Nephron (organoid): ENCODE data around the gene C2CD2.

Source experiments
- H3K27ac Mint-ChIP-seq, 3 experiments: 2 replicates each; pipeline ENCODE4 v1.8.0; 2020; ENCODE audit warnings: mixed read lengths in 3 of 3, mild to moderate bottlenecking in 2 of 3, moderate library complexity in 1 of 3
- H3K27me3 Mint-ChIP-seq: 2 replicates; pipeline ENCODE4 v1.8.0; 2021; ENCODE audit warnings: low read depth, mild to moderate bottlenecking, moderate library complexity, mixed read lengths
- H3K36me3 Mint-ChIP-seq: 2 replicates; pipeline ENCODE4 v1.8.0; 2020; ENCODE audit warnings: low read depth, mixed read lengths
- H3K4me1 Mint-ChIP-seq: 2 replicates; pipeline ENCODE4 v1.8.0; 2020; ENCODE audit warnings: mixed read lengths
- H3K4me3 Mint-ChIP-seq, 3 experiments: 2 replicates each; pipeline ENCODE4 v1.8.0; 2020; ENCODE audit warnings: mild to moderate bottlenecking in 3 of 3, mixed read lengths in 3 of 3, moderate library complexity in 2 of 3
- H3K9me3 Mint-ChIP-seq: 2 replicates; pipeline ENCODE4 v1.8.0; 2020; ENCODE audit warnings: mixed read lengths
- CTCF ChIP-seq, 3 experiments: fragments of 200-600 bp; sonication (generic); IDR thresholded peaks; one replicate each; pipeline ENCODE4 v1.5.0; 2021; ENCODE audit warnings: antibody characterized with exemption in 3 of 3; ENCODE audit not compliant: unreplicated experiment in 3 of 3

C2CD2 gene

DNA sequence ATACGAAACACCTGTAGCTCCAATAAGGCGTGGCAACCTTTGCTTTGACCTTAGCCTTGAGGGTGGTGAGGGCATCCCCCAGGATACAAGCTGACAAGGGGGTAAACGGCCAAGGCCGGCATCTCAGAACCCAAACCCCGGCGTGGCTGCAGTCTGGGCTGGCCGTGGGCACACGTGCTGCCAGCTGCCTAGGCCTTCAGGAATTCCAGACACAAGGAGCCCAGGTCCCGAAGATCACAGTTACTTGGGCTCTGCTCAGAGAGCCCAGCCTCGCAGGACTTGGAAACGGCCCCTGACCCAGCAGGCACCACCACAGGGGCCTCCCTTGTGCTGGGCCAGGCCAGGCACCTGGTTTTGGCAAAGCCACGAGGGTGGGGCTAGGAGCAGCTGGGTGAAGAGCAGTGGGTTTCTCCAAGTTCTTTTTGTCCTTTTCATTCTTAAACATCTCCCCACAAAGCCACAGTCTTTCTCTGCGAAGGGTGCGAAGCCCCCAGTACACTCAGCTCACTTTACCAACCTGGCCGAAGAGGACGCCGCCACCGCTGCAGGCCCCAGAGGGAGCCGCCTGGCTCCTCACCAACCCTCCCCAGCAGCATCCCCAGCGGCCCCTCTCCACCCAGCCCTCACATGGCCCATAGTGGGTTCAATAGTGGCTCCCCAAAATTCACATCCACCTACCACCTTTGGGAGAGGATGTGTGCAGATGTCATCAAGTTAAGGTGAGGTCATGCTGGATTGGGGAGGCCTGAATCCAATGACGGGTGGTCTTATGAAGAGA is 101.5 kb downstream of the C2CD2 start:
- H3K4me3 Mint-ChIP-seq = no peak overlapping the region
- H3K36me3 Mint-ChIP-seq = peaks cover 44% of the 10 kb centered on the region
- H3K27ac Mint-ChIP-seq = no peak overlapping the region
- no peaks in the 10 kb centered on the region for H3K9me3 Mint-ChIP-seq
- H3K27me3 Mint-ChIP-seq = no peaks in the 10 kb centered on the region
- TF ChIP-seq CTCF (IDR thresholded peaks at IDR 0.05; ENCODE audit: unreplicated experiment in 3 of 3) = no peak
- H3K4me1 Mint-ChIP-seq = no peaks in the 10 kb centered on the region

GRCh38 chr21:41851090-41851790 is 102.6 kb downstream of the C2CD2 start:
- Mint-ChIP-seq H3K27me3 (no peaks in the 10 kb centered on the region), H3K4me3 (no peak overlapping the region), H3K4me1 (no peaks in the 10 kb centered on the region), H3K27ac (no peak overlapping the region), H3K9me3 (no peaks in the 10 kb centered on the region), H3K36me3 (peaks cover 36% of the 10 kb centered on the region)
- TF ChIP-seq CTCF (IDR thresholded peaks at IDR 0.05; ENCODE audit: unreplicated experiment in 3 of 3) = no peak

GRCh38 chr21:41850085-41850484 is 103.7 kb downstream of the C2CD2 start:
- no peak for TF ChIP-seq CTCF (IDR thresholded peaks at IDR 0.05; ENCODE audit: unreplicated experiment in 3 of 3)
- Mint-ChIP-seq H3K27ac (no peak overlapping the region), H3K9me3 (no peaks in the 10 kb centered on the region), H3K4me3 (no peak overlapping the region), H3K27me3 (no peaks in the 10 kb centered on the region), H3K4me1 (no peaks in the 10 kb centered on the region), H3K36me3 (peaks cover 34% of the 10 kb centered on the region)

DNA sequence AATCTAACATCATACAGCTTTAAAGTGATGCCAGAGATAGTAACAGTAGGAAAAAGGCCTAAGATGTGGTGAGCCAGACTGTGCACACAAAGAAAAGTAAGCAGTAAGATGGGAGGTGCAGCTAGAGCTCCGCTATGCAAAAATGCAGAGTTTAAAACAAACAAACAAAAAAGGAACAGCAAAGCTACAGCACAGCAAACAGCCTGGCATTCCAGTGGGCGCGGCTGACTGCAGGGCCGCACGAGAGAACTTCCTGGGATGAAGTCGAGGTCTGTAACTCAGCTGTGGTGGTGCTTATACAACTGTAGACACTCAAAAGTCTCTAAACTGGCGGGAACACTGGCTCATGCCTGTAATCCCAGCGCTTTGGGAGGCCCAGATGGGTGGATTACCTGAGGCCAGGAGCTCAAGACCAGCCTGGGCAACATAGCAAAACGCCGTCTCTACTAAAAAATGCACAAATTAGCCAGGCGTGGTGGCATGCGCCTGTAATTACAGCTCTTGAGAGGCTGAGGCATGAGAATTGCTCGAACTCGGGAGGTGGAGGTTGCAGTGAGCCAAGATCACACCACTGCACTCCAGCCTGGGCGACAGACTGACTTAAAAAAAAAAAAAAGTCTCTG is 104.7 kb downstream of the C2CD2 start:
- Mint-ChIP-seq H3K36me3 (peaks cover 27% of the 10 kb centered on the region), H3K4me1 (no peaks in the 10 kb centered on the region), H3K27me3 (no peaks in the 10 kb centered on the region), H3K9me3 (no peaks in the 10 kb centered on the region), H3K27ac (no peak overlapping the region), H3K4me3 (no peak overlapping the region)
- TF ChIP-seq CTCF (IDR thresholded peaks at IDR 0.05; ENCODE audit: unreplicated experiment in 3 of 3) = no peak

- no peak for TF ChIP-seq CTCF (IDR thresholded peaks at IDR 0.05; ENCODE audit: unreplicated experiment in 3 of 3)
- no peaks in the 10 kb centered on the region for H3K4me1 Mint-ChIP-seq
- H3K27ac Mint-ChIP-seq = no peak overlapping the region
- peaks cover 24% of the 10 kb centered on the region for H3K36me3 Mint-ChIP-seq
- no peaks in the 10 kb centered on the region for H3K27me3 Mint-ChIP-seq
- no peak overlapping the region for H3K4me3 Mint-ChIP-seq
- H3K9me3 Mint-ChIP-seq = no peaks in the 10 kb centered on the region
Measured at GRCh38 chr21:41848533-41848932, 105.3 kb downstream of the C2CD2 start.
